ENCODE measurements around the gene PPP2R1A. TPM values are rescaled to one million over a fixed set of nuclear protein-coding genes. Genes with fewer than 3 reads are reported as not detected.
A peak's percentile ranks its signal among the peaks of the same experiment; 100 is the strongest.

PPP2R1A gene
- total and polyA plus RNA-seq, 2 donors (not counting 3 experiments of a cell fraction or from before 2014, with no cell fraction given) = 221 to 253 TPM

- no peaks in the 10 kb centered on the region for H4K20me1 ChIP-seq (replicated peaks; ENCODE audit: control insufficient read depth, extremely low read depth, insufficient read depth, low read length)
- dilution Hi-C loops (cut with MboI; ENCODE audit: extremely low pct_ligation_motif_present, low sequenced_read_pairs) = no loop called here
Measured at GRCh38 chr19:52191389-52191788, 1.5 kb downstream of the PPP2R1A start.

GRCh38 chr19:52191951-52192350, 2.1 kb downstream of the PPP2R1A start:
- H3K27me3 ChIP-seq (ENCODE audit: control insufficient read depth in 2 of 2, insufficient read depth in 2 of 2, low read length in 2 of 2) = no peaks in the 10 kb centered on the region
- dilution Hi-C loops (cut with MboI; ENCODE audit: extremely low pct_ligation_motif_present, low sequenced_read_pairs) = no loop called here
- ChIA-PET POLR2A (interaction anchor here (0.7 kb wide), 1 partner anchor 10 kb away, joined by 4 read pairs; no protein-coding TSS in a partner anchor), CTCF (no interaction called here)
- H3K9ac ChIP-seq (replicated peaks; ENCODE audit: extremely low read depth, insufficient read depth, low read length) = no peak overlapping the region
- BruUV-seq (replicated peaks) = no TSS peak
- H3K36me3 ChIP-seq (ENCODE audit: control insufficient read depth in 2 of 2, extremely low read depth in 1 of 2, insufficient read depth in 2 of 2, low read length in 2 of 2) = peaks cover 4 to 12% of the 10 kb centered on the region in 2 experiments
- peaks cover 67% of the 10 kb centered on the region for H3K79me2 ChIP-seq (ENCODE audit: control insufficient read depth, insufficient read depth, low read length)
- no peak overlapping the region for H3K27ac ChIP-seq (ENCODE audit: insufficient read depth, low read depth, low read length)
- FAIRE-seq (no peak), DNase-seq (ENCODE audit: low read depth, low spot score) (no peak)
- no peak overlapping the region for H2AFZ ChIP-seq (ENCODE audit: low read depth, low read length)
- H3K9me3 ChIP-seq (replicated peaks; ENCODE audit: control insufficient read depth, insufficient read depth, low read length) = no peaks in the 10 kb centered on the region
- TF ChIP-seq POLR2AphosphoS5 (IDR thresholded peaks at IDR 0.05; ENCODE audit: insufficient read depth, low read depth, low read length) (no peak), MAX (IDR thresholded peaks at IDR 0.05; ENCODE audit: insufficient read depth, insufficient read length) (no peak), POLR2A (IDR thresholded peaks at IDR 0.05; ENCODE audit: low read depth, low read length) (peak; percentile 18), FOS (IDR thresholded peaks at IDR 0.05; ENCODE audit: borderline replicate concordance, insufficient read depth, low read length) (no peak), MYC (IDR thresholded peaks at IDR 0.05; ENCODE audit: low read depth, low read length) (no peak), GATA2 (IDR thresholded peaks at IDR 0.05; ENCODE audit: insufficient read depth, insufficient read length, low read depth, low read length) (no peak), JUN (IDR thresholded peaks at IDR 0.05; ENCODE audit: borderline replicate concordance, insufficient read depth, insufficient read length, low read depth) (no peak), CTCF (IDR thresholded peaks at IDR 0.05; ENCODE audit: extremely low read depth in 1 of 2, insufficient read depth in 1 of 2, low read depth in 1 of 2, low read length in 2 of 2) (no peak)
- H3K4me3 ChIP-seq (replicated peaks in 1 of 3; ENCODE audit: insufficient read depth in 1 of 3, low read depth in 1 of 3, low read length in 3 of 3) = no peak overlapping the region
- no peaks in the 10 kb centered on the region for H4K20me1 ChIP-seq (replicated peaks; ENCODE audit: control insufficient read depth, extremely low read depth, insufficient read depth, low read length)
- H3K9me1 ChIP-seq (replicated peaks; ENCODE audit: control insufficient read depth, extremely low read depth, insufficient read depth, low read length) = no peaks in the 10 kb centered on the region
- intact Hi-C loops (cut with micrococcal nuclease) = loop anchor here (5.0 kb wide), 2 partner anchors 45 to 165 kb away; partner anchors contain the start of gene ZNF614
- peaks cover 16% of the 10 kb centered on the region for H3K4me1 ChIP-seq (ENCODE audit: control insufficient read depth, extremely low read depth, insufficient read depth, low read length)
- no peak overlapping the region for H3K4me2 ChIP-seq (ENCODE audit: insufficient read depth, low read length)

More at GRCh38 chr19:52191389-52191788, 1.5 kb downstream of the PPP2R1A start:
- Histone ChIP-seq H3K27me3 (ENCODE audit: control insufficient read depth in 2 of 2, insufficient read depth in 2 of 2, low read length in 2 of 2) (no peaks in the 10 kb centered on the region), H3K4me2 (ENCODE audit: insufficient read depth, low read length) (peak overlapping the region; percentile 85), H3K9ac (replicated peaks; ENCODE audit: extremely low read depth, insufficient read depth, low read length) (peak overlapping the region; percentile 99), H3K27ac (ENCODE audit: insufficient read depth, low read depth, low read length) (no peak overlapping the region), H3K36me3 (ENCODE audit: control insufficient read depth in 2 of 2, extremely low read depth in 1 of 2, insufficient read depth in 2 of 2, low read length in 2 of 2) (peaks cover 2 to 9% of the 10 kb centered on the region in 2 experiments), H3K4me3 (replicated peaks in 1 of 3; ENCODE audit: insufficient read depth in 1 of 3, low read depth in 1 of 3, low read length in 3 of 3) (peak overlapping the region; percentile 74 to 95 (median 95)), H2AFZ (ENCODE audit: low read depth, low read length) (no peak overlapping the region), H3K79me2 (ENCODE audit: control insufficient read depth, insufficient read depth, low read length) (peaks cover 62% of the 10 kb centered on the region), H3K9me3 (replicated peaks; ENCODE audit: control insufficient read depth, insufficient read depth, low read length) (no peaks in the 10 kb centered on the region), H3K9me1 (replicated peaks; ENCODE audit: control insufficient read depth, extremely low read depth, insufficient read depth, low read length) (no peaks in the 10 kb centered on the region), H3K4me1 (ENCODE audit: control insufficient read depth, extremely low read depth, insufficient read depth, low read length) (peaks cover 16% of the 10 kb centered on the region)
- BruUV-seq (replicated peaks) = no TSS peak
- ChIA-PET POLR2A (no interaction called here), CTCF (interaction anchor here (1.1 kb wide), 1 partner anchor 53 kb away, joined by 3 read pairs; no protein-coding TSS in a partner anchor)
- no peak for TF ChIP-seq MAX (IDR thresholded peaks at IDR 0.05; ENCODE audit: insufficient read depth, insufficient read length)
- TF ChIP-seq POLR2A (IDR thresholded peaks at IDR 0.05; ENCODE audit: low read depth, low read length) = no peak
- intact Hi-C loops (cut with micrococcal nuclease) = loop anchor here (5.0 kb wide), 2 partner anchors 46 to 164 kb away; partner anchors contain the start of gene ZNF614
- FAIRE-seq (no peak), DNase-seq (ENCODE audit: low read depth, low spot score) (no peak)
